Stimulated activated CD4-positive, alpha-beta T cell treated with anti-CD3 and anti-CD28 coated beads, Interleukin-15, amount 100 ng/mL, for 1 hour (primary cell): ENCODE measurements around the gene ALG12.
"Not testable (repeated sequence)": the region's sequence is repeated elsewhere in the genome, so short reads cannot be mapped to it uniquely, and the experiment has no call there.

Source experiments
- DNase-seq, 2 donors: peaks; one replicate each; pipeline ENCODE4 v3.0.0-alpha.2; 2020; ENCODE audit warnings: low read depth in 1 of 2, low spot score in 1 of 2

ALG12 gene

DNA sequence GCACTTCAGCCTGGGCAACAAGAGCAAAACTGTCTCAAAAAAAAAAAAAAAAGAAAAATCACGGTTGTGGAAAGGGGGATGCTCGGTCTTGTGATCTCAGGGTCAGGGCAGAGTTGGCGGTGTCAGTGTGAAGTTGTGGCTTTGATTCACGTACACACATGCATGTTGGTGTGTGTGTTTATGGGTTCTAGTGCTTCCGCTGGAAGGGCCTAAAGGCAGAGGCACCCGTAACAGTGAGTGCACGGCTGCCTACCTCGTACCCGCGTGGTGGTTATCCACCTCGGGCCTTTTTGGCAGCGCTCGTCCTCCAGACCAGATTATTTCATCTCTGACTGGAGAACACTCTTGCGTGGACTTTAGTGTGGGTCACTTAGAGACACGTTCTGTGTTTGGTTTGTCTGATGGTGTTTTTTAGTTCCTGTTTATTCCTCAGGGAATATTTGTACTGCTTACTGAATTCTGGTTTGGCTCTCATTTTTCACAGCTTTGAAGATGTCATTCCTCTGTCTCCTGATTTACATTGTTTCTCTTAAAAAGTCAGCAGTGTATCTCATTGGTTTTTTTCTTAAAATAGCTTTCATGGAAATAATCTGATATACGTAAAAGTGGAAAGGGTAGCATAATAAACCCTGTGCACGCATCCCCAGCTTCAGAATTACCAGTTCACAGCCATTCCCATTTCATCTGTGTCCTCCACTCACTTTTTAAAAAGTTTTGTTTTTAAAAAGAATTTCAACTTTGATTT is 49.0 kb downstream of the ALG12 start:
- no peak for DNase-seq

DNA sequence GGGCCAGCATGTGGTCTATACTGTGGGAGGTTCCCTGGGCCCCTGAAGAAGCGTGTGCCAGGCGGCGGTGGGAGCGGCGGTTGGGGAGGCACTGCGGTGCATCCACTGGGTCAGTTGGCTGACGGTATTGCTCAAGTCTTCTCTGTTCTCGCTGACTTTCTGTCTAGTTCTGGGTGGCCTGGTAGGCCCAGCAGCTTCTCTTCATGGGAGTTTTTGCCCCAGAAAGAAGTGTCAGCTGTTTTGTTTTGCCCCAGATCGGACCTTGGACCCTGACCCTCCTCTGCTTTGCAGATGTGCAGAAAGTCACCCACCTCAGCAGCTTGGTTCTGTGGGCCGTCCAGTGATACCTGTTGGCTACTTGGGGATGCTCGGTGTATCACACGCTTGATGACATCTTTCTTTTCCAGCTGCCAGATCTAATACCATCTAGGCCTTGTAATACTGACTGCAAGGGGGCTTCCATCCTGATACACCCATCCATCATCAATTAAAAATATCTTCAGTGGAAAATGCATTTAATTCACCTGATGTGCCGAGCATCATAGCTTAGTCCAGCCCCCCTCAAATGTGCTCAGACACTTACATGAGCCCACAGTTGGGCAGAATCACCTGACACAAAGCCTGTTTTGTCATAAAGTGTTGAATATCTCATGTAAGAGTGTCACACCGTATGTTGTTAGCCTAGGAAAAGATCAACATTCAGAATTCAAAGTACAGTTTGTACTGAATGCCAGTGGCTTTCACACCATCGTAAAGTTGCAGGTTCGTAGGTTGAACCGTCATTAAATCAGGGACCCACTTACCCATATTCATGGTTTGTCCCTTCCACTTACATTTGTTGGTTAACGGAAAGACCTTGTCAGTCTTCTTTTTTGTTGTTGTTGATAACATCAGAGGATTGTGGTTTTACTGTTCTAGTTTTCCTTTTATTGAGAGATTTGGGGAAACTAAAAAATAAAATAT is 50.7 kb downstream of the ALG12 start:
- no peak for DNase-seq

DNA sequence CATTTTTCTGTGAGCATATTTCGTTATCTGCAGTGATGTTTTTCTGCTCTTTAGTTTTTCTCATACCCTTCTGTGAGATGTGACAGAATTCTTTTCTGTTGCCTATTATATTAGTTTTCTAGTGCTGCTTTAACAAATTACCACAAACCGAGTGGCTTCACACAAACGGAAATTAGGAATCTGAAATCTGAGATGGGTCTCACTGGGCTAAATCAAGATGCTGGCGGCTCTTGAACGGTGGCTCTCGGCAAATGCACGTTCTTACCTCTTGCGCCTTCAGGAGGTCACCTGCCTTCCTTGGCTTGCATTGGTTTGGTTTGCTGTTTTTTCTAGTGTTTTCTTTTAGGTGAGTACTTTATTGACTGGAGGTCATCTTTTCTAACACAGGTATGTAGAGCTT is 51.6 kb downstream of the ALG12 start:
- no peak for DNase-seq

DNA sequence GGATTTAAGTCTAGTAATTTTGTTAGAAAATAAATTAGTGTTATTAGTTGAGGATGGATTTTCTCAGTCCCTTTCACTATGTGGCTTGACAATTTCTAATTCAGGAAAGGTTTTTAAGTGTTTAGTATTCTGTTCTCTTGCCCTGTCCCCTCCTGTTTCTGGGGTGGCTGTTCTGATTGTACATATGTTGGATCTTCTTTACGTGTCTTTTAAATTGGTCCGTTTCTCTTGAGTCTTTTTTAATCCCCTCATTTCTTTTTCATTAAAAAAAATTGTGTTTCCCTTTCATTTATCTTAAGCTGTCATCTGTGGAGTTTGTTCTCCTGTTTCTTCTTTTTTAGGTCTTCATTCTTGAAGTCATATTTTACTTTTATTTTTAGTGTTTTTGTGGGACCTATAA is 52.1 kb downstream of the ALG12 start:
- no peak for DNase-seq

DNA sequence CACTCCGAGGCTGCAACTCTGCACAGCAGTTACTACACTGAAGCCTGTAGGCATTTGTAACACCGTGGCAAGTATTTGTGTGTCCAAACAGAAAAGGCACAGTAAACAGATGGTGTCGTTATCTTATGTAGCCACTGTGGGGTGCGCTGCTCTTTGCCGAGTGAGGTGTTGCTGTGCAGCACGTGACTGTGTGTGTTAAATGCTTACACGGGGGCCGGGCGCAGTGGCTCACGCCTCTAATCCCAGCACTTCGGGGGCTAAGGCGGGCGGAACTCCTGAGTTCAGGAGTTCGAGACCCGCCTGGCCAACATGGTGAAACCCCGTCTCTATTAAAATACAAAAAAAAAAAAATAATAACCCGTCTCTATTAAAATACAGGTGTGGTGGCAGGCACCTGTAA is 53.1 kb downstream of the ALG12 start:
- DNase-seq: no peak

DNA sequence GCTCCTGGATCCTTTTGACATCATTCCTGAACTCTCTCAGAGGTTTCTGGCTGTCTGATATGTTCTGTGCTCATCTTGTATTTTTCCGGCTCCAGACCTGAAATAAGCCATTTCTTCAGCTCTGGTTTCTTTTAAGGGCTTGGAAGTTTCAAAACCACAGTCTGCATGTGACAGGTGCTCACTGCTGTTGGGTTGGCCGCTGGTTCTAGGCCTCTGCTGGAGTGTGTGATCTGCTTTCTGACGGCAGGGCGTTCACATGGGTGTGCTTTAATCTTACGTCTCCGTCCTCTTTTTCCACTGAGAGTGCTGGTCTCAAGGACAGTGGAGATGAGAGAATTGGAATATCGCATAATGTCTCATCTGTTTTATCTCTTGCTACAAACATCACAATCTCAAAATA is 54.3 kb downstream of the ALG12 start:
- no peak for DNase-seq

DNA sequence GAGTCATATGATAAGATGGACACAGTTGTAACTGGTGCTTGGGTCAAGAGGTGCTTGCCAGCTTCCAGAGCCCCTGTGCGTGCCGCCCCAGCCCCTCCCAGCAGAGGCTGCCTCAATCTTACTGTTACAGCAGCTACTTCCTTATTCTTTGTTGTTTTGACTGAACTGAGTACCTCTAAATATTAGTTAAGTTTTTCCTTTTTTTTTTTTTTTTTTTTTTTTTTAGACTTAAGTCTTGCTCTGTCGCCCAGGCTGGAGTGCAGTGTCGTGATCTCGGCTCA is 55.8 kb downstream of the ALG12 start:
- DNase-seq: no peak

DNA sequence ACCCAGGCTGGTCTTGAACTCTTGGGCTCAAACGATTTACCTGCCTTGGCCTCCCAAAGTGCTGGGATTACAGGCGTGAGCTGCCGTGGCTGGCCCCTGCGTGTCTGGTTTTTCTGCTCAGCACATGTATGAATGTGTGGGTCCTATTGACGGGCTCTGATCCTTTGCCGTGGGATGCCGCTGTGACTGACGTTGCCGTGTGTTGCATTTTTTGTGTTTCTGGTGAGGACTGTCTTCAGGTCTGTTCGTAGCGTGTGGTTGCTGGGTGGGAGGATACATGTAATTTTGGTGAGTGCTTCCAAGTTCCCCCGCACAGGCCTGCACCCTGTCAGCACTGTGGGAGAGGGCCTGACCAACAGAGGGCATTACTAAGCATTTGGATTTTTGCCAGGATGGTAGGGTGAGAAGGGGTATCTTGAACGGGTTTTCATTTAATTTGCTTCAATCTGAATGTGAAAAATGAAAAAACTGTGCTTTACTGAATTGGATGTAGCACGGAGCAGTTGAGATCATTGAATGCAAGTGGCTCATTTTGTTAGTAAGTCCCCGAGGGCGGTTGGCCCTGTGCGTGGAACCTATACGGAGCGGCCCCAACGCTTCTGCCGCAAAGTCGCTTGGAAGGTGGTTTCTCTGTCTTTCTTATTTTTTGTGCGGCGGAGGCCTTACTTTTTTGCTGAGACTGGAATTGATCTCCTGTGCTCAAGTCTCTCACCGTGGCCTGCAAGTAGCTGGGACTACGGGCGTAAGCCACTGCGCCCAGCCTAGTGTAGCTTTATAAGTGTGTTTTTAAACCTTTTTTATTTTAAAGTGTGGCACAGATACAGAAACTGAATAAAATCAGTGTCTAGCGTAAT is 56.4 kb downstream of the ALG12 start:
- no peak for DNase-seq

DNA sequence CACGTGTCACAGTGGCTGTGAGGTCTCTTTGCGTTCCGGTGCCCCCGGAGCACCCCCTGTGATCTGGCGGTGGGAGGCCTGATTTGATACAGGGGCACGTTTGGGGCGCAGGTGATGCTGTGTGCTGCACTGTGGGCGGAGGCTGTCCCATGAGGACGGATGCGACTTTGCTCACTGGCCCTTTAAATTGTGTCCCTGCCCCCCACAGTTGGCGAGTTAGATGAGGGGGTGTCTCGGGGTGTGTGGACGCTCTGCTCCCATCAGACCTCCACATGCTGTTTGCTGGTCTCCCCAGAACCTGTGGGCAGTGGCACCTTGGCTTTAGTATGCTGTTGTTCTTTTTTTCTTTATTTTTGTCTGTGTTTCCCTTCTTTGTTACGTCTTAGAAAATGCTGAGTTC is 59.4 kb downstream of the ALG12 start:
- no peak for DNase-seq

DNA sequence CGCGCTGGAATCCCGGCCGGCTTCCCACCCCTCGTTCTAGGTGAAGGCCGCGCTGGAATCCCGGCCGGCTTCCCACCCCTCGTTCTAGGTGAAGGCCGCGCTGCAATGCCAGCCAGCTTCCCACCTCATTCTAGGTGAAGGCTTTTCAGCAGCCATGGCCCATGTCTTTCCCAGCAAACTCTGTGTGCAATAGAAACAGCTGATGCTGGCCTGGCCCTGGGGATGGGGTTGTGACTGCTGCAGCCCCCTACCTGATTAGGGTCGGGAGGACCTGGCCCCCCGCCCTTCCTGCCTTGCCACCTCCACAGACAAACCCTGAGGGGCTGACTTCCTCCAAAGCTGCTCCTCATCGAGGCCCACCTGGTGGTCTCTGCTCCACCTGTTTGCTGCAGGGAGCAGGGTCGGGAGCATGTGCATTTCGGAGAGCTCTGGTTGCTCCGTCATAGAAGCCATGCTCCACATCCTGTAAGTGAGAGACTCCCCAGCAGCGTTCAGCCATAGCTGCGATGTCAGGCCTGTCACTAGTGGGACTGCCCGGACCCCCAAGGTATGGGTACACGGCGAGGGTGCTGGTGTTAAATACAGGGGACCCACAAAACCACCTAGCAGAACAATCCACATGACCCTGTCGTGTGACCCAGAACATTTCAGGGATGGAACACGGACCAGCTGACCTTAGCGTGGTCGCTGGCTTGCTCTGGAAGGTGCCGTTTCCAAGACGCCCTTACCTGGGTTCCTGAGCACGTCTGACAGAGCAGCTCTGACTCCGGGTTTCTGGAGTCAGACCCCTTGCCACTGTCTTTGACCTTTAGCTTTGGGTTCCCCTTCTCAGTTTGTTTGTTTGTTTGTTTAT is 61.2 kb downstream of the ALG12 start:
- DNase-seq: no peak

DNA sequence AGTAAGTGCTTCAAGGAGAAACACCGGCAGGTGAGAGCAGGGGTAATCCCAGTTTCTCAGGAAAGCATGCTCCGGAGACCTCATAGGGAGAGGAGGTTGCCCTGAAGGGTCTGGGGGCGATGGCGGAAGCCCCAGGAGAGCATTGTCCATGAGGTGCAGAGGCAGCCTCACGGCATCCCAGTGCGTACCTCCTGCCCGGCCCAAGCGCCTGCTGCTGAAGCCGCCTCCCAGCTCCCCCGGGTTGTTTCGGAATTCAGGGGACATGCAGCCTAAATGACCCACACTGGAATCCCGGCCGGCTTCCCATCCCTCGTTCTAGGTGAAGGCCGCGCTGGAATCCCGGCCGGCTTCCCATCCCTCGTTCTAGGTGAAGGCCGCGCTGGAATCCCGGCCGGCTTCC is 61.9 kb downstream of the ALG12 start:
- no peak for DNase-seq

DNA sequence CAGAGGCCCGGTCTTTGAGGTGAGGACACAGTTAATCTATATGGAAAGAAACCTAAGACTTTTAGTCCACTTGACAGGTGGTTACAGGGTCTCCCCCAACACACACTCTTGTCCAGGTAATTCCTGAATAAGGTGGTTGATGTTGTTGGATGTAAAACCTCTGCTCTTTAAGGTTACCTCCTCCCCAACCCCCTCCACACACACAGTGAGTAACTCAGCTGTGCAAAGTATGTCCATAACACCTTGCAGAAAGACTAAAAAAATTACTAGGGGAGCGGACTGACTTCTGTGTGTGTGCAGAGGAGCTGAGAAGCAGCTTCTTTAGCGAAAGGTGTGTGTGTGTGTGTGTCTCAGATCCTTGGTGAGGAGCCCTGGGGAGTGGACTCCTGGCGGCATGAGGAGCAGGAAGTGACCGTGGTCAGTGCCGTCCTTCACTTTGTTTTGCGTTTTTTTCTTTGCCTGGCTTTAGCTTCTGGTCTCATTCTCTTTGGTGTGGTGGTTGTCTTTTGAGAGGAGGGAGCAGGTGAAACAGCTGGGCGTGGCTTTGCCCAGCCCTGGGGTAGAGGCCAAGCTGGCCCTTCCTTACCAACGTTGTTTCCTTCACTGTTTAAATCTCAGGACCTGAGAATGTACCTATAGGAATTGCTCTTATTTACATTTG is 62.9 kb downstream of the ALG12 start:
- no peak for DNase-seq

DNA sequence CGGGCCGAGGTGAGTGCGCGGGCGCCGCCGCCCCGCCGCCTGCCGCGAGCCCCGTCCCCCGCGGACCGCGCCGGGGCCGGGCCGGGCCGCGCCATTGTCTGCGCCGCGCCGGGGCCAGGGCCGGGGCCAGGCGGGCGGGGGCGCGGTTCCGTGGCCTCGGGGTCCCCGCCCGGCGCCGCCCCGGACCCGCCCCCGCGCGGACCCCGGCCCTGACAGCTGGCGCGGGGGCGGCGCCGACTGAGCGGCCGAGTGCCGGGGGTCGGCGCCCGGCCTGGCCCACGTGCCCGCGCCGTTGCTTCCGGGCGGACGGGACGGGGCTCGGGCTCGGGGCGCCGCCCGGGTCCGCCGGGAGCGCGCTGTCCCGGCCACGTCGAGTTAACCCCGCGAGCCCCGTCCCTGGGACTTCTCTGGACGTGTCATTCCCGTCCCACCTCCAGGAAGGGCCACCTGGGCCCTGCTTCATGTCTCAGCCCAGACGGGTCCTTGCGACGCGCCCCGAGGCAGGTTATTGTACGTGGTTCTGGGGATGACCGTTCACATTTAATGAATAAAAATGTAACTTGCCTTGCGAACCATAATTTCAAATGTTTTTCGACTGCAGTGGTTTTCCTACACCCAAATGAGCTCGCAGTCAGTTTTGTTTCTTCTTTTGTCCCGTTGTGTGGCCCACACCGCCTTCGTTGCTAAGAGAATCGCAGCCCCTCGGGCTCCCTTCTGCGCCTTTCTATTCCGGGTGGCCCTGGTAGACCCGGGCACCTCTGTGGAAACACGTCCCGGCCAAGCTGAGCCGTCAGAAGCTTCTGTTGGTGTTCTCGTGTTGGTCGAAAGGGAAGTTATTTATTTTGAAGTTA is 64.0 kb downstream of the ALG12 start:
- DNase-seq: no peak

DNA sequence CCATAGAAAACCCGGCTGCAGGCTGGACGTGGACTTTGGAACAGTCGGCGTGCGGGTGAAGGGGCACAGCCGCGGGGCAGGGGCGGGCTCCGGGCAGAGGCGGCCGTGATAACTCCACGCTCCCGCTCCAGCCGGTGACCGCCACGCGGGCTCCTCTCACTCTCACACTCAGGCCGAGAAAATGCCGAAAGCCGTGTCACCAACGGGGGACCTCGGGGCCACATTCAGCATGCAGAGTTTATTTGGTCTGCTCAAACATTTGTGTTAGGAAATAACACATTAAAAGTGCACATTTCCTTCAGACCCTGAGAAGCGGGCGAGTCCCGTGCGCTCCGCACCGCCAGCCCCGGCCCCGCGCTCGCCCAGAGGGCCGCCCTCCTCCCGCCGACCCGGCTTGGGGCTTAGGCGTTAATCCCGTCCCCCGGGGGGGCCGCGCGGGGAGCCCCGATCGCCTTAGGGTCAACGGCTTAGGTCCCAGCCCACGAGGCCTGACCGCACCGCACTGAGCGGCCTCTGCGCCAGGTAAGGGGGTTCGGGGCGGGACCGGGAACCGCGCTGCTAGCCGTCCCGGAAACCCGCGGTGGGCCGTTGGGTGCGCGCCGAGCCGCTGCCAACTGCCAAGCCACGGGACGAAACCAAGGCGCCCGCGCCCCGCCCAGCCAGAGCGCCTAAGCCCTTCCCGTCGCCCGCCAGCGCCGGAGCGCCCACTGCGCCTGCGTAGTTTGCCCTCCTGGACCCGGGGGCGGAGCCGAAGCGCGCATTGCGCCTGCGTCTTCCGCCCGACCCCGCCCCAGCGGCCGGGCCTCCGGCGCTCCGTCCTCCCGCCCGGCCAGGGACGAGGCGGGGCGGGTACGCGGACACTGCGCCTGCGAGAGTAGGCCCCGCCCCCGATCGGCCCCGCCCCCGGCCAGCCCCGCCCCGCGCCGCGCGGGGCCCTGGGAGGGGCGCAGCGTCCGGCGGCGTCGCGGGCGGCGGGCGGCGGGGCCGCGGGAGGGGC is 65.0 kb downstream of the ALG12 start, which contains the start of gene ZBED4:
TSS of gene ZBED4 (plus strand) at position 947 of the 997 bp plus-strand sequence. CDS start 29,819 bp downstream, outside the sequence.
- peak; percentile 99 for DNase-seq

DNA sequence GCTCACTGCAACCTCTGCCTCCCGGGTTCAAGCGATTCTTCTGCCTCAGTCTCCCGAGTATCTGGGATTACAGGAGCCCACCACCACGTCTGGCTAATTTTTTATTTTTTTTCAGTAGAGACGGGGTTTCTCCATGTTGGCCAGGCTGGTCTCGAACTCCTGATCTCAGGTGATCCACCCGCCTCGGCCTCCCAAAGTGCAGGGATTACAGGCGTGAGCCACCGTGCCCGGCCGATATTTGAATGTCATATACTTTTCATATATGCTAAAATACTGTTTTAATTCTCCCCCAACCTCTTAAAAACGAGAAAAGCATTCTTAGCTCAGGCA is 65.7 kb downstream of the ALG12 start:
- not testable (repeated sequence) for DNase-seq

DNA sequence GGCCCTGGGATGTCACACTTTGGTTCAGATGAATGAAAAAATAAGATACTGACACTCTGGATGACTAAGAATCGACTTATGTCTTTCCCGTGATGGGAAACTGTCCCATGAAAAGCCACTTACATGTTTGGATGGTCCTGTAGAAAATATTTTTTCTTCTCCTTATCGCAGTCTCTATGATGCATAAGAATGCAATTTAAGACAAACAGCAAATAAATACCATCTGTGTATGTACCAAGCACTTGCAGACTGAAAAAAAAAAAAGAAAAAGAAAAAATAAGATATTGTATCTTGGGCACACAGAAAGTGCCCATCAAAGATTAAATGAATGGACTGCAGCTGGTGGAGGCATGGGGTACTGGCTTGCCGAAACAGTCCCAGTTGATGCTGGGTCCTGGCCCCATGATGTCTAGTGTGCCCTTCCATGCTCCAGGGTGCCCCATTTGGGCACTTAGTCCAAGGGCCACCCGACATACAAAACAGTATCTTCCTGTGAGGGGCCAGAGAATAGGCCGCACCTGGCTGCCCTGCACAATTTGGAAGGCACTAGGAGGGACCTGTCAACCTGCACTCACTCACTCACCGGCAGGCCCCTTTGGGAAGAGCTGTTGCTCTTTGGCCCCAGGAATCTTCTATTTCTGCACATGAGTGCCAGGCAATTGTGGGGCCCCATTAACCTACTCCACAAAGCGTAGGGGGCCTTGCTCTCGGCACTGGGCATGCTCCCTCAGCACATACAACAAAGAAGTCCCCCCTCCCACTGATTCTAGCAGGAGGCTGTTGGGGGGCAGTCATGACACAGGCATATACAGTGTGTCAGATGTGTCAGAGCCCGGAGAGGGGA is 67.1 kb downstream of the ALG12 start:
- DNase-seq: no peak
